NAMALWA (cell line): ENCODE measurements around the gene KIAA1755.

ENCODE experiments used
- DNase-seq: peaks from one replicate; pipeline ENCODE4 v3.0.0-alpha.2; 2015; ENCODE audit warnings: low spot score

Gene KIAA1755

GRCh38 chr20:38217791-38218565 is 42.6 kb downstream of the KIAA1755 start:
- no peak for DNase-seq

GRCh38 chr20:38216746-38217595 is 43.6 kb downstream of the KIAA1755 start:
- no peak for DNase-seq

GRCh38 chr20:38216201-38216600 is 44.3 kb downstream of the KIAA1755 start:
- no peak for DNase-seq

GRCh38 chr20:38215194-38216182 is 45.0 kb downstream of the KIAA1755 start:
- DNase-seq, result no peak

GRCh38 chr20:38214256-38215193 is 46.0 kb downstream of the KIAA1755 start:
- DNase-seq, result no peak

GRCh38 chr20:38213607-38213940 is 47.0 kb downstream of the KIAA1755 start:
- DNase-seq, result no peak

GRCh38 chr20:38212806-38213606 is 47.5 kb downstream of the KIAA1755 start:
- no peak for DNase-seq

GRCh38 chr20:38211200-38212097 is 49.1 kb downstream of the KIAA1755 start:
- DNase-seq, result no peak

- DNase-seq, result no peak
Observed at GRCh38 chr20:38210741-38211140, 49.8 kb downstream of the KIAA1755 start.

GRCh38 chr20:38209736-38210405 is 50.7 kb downstream of the KIAA1755 start:
- no peak for DNase-seq

- no peak for DNase-seq
Observed at GRCh38 chr20:38209054-38209675, 51.4 kb downstream of the KIAA1755 start.

- DNase-seq, result no peak
Observed at GRCh38 chr20:38208523-38208922, 52.0 kb downstream of the KIAA1755 start.

GRCh38 chr20:38208088-38208487 is 52.4 kb downstream of the KIAA1755 start:
- DNase-seq, result no peak

GRCh38 chr20:38207621-38208020 is 52.9 kb downstream of the KIAA1755 start:
- DNase-seq, result no peak

- no peak for DNase-seq
Observed at GRCh38 chr20:38205001-38205400, 55.5 kb downstream of the KIAA1755 start.

GRCh38 chr20:38203981-38204357 is 56.6 kb downstream of the KIAA1755 start:
- DNase-seq, result no peak

- no peak for DNase-seq
Observed at GRCh38 chr20:38203337-38203980, 57.1 kb downstream of the KIAA1755 start.

GRCh38 chr20:38202982-38203293 is 57.6 kb downstream of the KIAA1755 start:
- DNase-seq, result no peak
